Activated CD8-positive, alpha-beta T cell treated with anti-CD3 and anti-CD28 coated beads, Interleukin-2, amount 10 ng/mL, durations not matched to agents 7 days and 5 days (primary cell): Measurements from ENCODE around the gene B4GALT1. TPM values are rescaled to one million over a fixed set of nuclear protein-coding genes. Genes with fewer than 3 reads are reported as not detected.
"Not testable (repeated sequence)": the region's sequence is repeated elsewhere in the genome, so short reads cannot be mapped to it uniquely, and the experiment has no call there.

Experiments used
- ATAC-seq: fragments of 150-1000 bp; cut with Tn5 transposase; one replicate; pipeline ENCODE4 v1.10.0; 2021; ENCODE audit warnings: moderate library complexity
- CTCF ChIA-PET: fragments of 350-600 bp; sonication (Branson Sonifier 250); formaldehyde crosslinking; loops from one replicate; lab custom pipeline; 2021; ENCODE audit warnings: antibody characterized with exemption; lab: Charles Lee
- POLR2A ChIA-PET: fragments of 350-600 bp; sonication (Branson Sonifier 250); formaldehyde crosslinking; loops from one replicate; lab custom pipeline; 2021; ENCODE audit warnings: antibody characterized with exemption; lab: Charles Lee
- DNase-seq: peaks from one replicate; pipeline ENCODE4 v3.0.0-alpha.2; 2020
- H3K27ac Mint-ChIP-seq: one replicate; pipeline ENCODE4 v1.8.0; 2021; ENCODE audit warnings: mild to moderate bottlenecking, mixed read lengths
- H3K27me3 Mint-ChIP-seq: one replicate; pipeline ENCODE4 v1.8.0; 2021; ENCODE audit warnings: low read depth, mixed read lengths
- H3K36me3 Mint-ChIP-seq: one replicate; pipeline ENCODE4 v1.8.0; 2021; ENCODE audit warnings: low read depth, mixed read lengths
- H3K4me1 Mint-ChIP-seq: one replicate; pipeline ENCODE4 v1.8.0; 2021; ENCODE audit warnings: low read depth, mixed read lengths
- H3K4me3 Mint-ChIP-seq: one replicate; pipeline ENCODE4 v1.8.0; 2021; ENCODE audit warnings: mild to moderate bottlenecking, mixed read lengths
- H3K9me3 Mint-ChIP-seq: one replicate; pipeline ENCODE4 v1.8.0; 2022; ENCODE audit warnings: mixed read lengths; ENCODE audit not compliant: insufficient read depth
- total RNA-seq, 2 experiments: library from RNA; stranded (reverse); gene quantifications; one replicate each; pipeline ENCODE4 v1.2.3, GENCODE V29; 2021

Gene B4GALT1
- total RNA-seq, 2 experiments from 2014 or later, result 27.8 to 28.5 TPM

GRCh38 chr9:33166231-33167083 is 679 bp downstream of the B4GALT1 start:
- peaks cover 65% of the 10 kb centered on the region for H3K4me1 Mint-ChIP-seq
- peak; percentile 38 for DNase-seq
- ATAC-seq, result no peak
- peak overlapping the region; percentile 89 for H3K4me3 Mint-ChIP-seq
- ChIA-PET CTCF (interaction anchor here (0.8 to 1.9 kb wide), 6 partner anchors 11 to 120 kb away, joined by 3 to 5 read pairs (median 4); no protein-coding TSS in a partner anchor), POLR2A (interaction anchor here (0.6 to 2.9 kb wide), 9 partner anchors 8 to 124 kb away, joined by 3 to 18 read pairs (median 4); partner anchors contain the start of genes NFX1 and SMU1)
- H3K27ac Mint-ChIP-seq, result peak overlapping the region; percentile 91
- no peaks in the 10 kb centered on the region for H3K9me3 Mint-ChIP-seq
- no peaks in the 10 kb centered on the region for H3K27me3 Mint-ChIP-seq
- H3K36me3 Mint-ChIP-seq, result peaks cover 17% of the 10 kb centered on the region

- peak; percentile 67 for DNase-seq
- Mint-ChIP-seq H3K4me1 (peaks cover 71% of the 10 kb centered on the region), H3K4me3 (peak overlapping the region; percentile 89), H3K36me3 (peaks cover 17% of the 10 kb centered on the region), H3K27me3 (no peaks in the 10 kb centered on the region), H3K9me3 (no peaks in the 10 kb centered on the region), H3K27ac (peak overlapping the region; percentile 91)
- CTCF ChIA-PET, result interaction anchor here (0.9 to 1.0 kb wide), 3 partner anchors 14 to 61 kb away, joined by 3 to 4 read pairs (median 3); no protein-coding TSS in a partner anchor
- POLR2A ChIA-PET, result interaction anchor here (0.8 to 1.1 kb wide), 2 partner anchors 17 to 141 kb away, joined by 3 to 5 read pairs; partner anchors contain the start of gene DNAJA1
- ATAC-seq, result peak; percentile 24
These were observed 1.6 kb downstream of the B4GALT1 start for GRCh38 chr9:33165263-33166151.

GRCh38 chr9:33164921-33165262 is 2.2 kb downstream of the B4GALT1 start:
- H3K27me3 Mint-ChIP-seq, DNase-seq, ATAC-seq, POLR2A ChIA-PET, H3K9me3 Mint-ChIP-seq: not testable (repeated sequence)
- Mint-ChIP-seq H3K27ac (peak overlapping the region; percentile 91), H3K36me3 (peaks cover 17% of the 10 kb centered on the region), H3K4me3 (peak overlapping the region; percentile 89), H3K4me1 (peaks cover 77% of the 10 kb centered on the region)
- CTCF ChIA-PET, result interaction anchor here (1.0 kb wide), 1 partner anchor 40 kb away, joined by 3 read pairs; no protein-coding TSS in a partner anchor

- Mint-ChIP-seq H3K9me3 (no peaks in the 10 kb centered on the region), H3K27me3 (no peaks in the 10 kb centered on the region), H3K36me3 (peaks cover 17% of the 10 kb centered on the region), H3K4me3 (peak overlapping the region; percentile 73), H3K27ac (peak overlapping the region; percentile 82), H3K4me1 (peaks cover 82% of the 10 kb centered on the region)
- CTCF ChIA-PET, result interaction anchor here (1.0 kb wide), 1 partner anchor 40 kb away, joined by 3 read pairs; no protein-coding TSS in a partner anchor
- ATAC-seq (no peak), DNase-seq (no peak)
- POLR2A ChIA-PET, result no interaction called here
These were observed 2.9 kb downstream of the B4GALT1 start for GRCh38 chr9:33164138-33164809.

GRCh38 chr9:33163433-33164137 is 3.6 kb downstream of the B4GALT1 start:
- no peaks in the 10 kb centered on the region for H3K27me3 Mint-ChIP-seq
- ATAC-seq, result no peak
- DNase-seq, result no peak
- H3K4me3 Mint-ChIP-seq, result peak overlapping the region; percentile 73
- peak overlapping the region; percentile 82 for H3K27ac Mint-ChIP-seq
- H3K4me1 Mint-ChIP-seq, result peaks cover 82% of the 10 kb centered on the region
- peaks cover 17% of the 10 kb centered on the region for H3K36me3 Mint-ChIP-seq
- no peaks in the 10 kb centered on the region for H3K9me3 Mint-ChIP-seq
- ChIA-PET CTCF (interaction anchor here (0.9 to 1.4 kb wide), 2 partner anchors 12 to 88 kb away, joined by 3 to 4 read pairs; partner anchors contain the start of gene SMU1), POLR2A (interaction anchor here (0.6 kb wide), 1 partner anchor 87 kb away, joined by 3 read pairs; the partner anchor contains the start of gene SMU1)

GRCh38 chr9:33162721-33163311 is 4.3 kb downstream of the B4GALT1 start:
- DNase-seq (no peak), ATAC-seq (no peak)
- peak overlapping the region; percentile 82 for H3K27ac Mint-ChIP-seq
- H3K36me3 Mint-ChIP-seq, result peaks cover 17% of the 10 kb centered on the region
- peaks cover 82% of the 10 kb centered on the region for H3K4me1 Mint-ChIP-seq
- no peak overlapping the region for H3K4me3 Mint-ChIP-seq
- POLR2A ChIA-PET, result interaction anchor here (0.6 kb wide), 1 partner anchor 87 kb away, joined by 3 read pairs; the partner anchor contains the start of gene SMU1
- no peaks in the 10 kb centered on the region for H3K27me3 Mint-ChIP-seq
- CTCF ChIA-PET, result interaction anchor here (0.9 to 1.8 kb wide), 3 partner anchors 8 to 87 kb away, joined by 3 to 8 read pairs (median 4); partner anchors contain the start of gene SMU1
- H3K9me3 Mint-ChIP-seq, result no peaks in the 10 kb centered on the region

- DNase-seq (no peak), ATAC-seq (no peak)
- Mint-ChIP-seq H3K27me3 (no peaks in the 10 kb centered on the region), H3K9me3 (no peaks in the 10 kb centered on the region), H3K27ac (peak overlapping the region; percentile 74), H3K36me3 (peaks cover 17% of the 10 kb centered on the region), H3K4me3 (peak overlapping the region; percentile 4), H3K4me1 (peaks cover 88% of the 10 kb centered on the region)
- ChIA-PET CTCF (interaction anchor here (0.7 to 1.9 kb wide), 6 partner anchors 9 to 136 kb away, joined by 3 to 8 read pairs (median 4); no protein-coding TSS in a partner anchor), POLR2A (interaction anchor here (0.6 to 1.6 kb wide), 4 partner anchors 22 to 137 kb away, joined by 3 read pairs; partner anchors contain the start of gene SMU1)
These were observed 5.5 kb downstream of the B4GALT1 start for GRCh38 chr9:33161589-33162132.

DNA sequence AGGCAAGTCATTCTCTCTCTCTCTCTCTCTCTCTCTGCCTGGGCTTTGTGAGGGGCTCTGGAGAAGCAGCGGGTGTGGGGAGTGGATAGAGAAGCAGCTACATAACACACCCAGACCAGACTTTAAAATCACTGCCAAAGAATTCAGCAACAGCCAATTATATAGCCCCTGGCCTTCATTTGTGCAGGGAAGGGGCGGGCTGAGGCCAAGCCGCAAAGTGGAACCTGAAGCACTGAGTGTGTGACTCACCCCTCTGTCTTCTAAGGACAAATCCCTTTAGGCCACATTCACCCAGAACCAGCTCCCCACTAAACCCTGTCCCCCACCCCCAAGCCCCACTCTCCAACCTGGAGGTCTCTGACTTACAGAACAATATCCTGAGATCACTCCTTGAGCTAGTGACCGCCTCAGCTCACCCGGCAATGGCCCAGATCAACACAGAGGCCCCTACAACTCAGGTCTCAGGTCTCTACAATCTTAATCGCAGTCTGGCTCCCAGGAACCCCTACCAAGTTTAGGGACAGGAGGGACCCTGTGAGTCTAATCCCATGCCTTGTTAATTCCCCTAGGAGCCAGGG is 6.0 kb downstream of the B4GALT1 start:
- Mint-ChIP-seq H3K27ac (peak overlapping the region; percentile 74), H3K4me1 (peaks cover 90% of the 10 kb centered on the region), H3K36me3 (peaks cover 16% of the 10 kb centered on the region), H3K9me3 (no peaks in the 10 kb centered on the region), H3K4me3 (peak overlapping the region; percentile 35), H3K27me3 (no peaks in the 10 kb centered on the region)
- ChIA-PET POLR2A (interaction anchor here (0.6 to 1.6 kb wide), 5 partner anchors 18 to 136 kb away, joined by 3 to 4 read pairs (median 3); partner anchors contain the start of gene SMU1), CTCF (interaction anchor here (0.7 to 1.9 kb wide), 6 partner anchors 9 to 135 kb away, joined by 3 to 8 read pairs (median 4); no protein-coding TSS in a partner anchor)
- ATAC-seq (peak; percentile 42), DNase-seq (peak; percentile 61)

GRCh38 chr9:33160446-33160845 is 6.7 kb downstream of the B4GALT1 start:
- H3K4me1 Mint-ChIP-seq, result peaks cover 93% of the 10 kb centered on the region
- DNase-seq, H3K4me3 Mint-ChIP-seq, H3K9me3 Mint-ChIP-seq, ATAC-seq, H3K27me3 Mint-ChIP-seq: not testable (repeated sequence)
- H3K36me3 Mint-ChIP-seq, result peaks cover 18% of the 10 kb centered on the region
- CTCF ChIA-PET, result interaction anchor here (0.7 to 1.9 kb wide), 6 partner anchors 9 to 134 kb away, joined by 4 to 6 read pairs (median 4); no protein-coding TSS in a partner anchor
- peak overlapping the region; percentile 93 for H3K27ac Mint-ChIP-seq
- POLR2A ChIA-PET, result interaction anchor here (0.6 to 2.5 kb wide), 4 partner anchors 17 to 136 kb away, joined by 3 to 9 read pairs (median 4); partner anchors contain the start of gene NFX1
